Measurements from ENCODE around the gene SEC23IP.

DNA sequence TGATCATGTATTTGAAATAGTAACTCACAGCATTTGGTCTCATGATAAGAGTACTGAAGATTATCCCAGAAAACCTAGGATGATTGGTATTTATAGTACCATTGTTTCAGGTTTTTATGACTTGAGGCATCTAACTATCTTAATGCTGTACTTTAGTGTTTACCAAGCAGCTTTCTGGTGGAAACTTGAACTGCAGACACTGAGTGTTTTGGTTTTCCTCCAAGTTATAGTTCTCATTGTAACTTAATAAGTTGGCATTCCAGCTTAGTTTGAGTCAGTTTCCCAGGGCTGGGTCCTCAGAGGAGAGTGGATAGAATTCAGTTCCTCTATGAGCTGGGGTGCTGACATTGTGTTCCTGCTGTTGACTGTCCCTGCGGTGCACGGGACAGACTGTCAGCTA, 50.4 kb downstream of the SEC23IP start:
- TF ChIP-seq, protein P1, sequence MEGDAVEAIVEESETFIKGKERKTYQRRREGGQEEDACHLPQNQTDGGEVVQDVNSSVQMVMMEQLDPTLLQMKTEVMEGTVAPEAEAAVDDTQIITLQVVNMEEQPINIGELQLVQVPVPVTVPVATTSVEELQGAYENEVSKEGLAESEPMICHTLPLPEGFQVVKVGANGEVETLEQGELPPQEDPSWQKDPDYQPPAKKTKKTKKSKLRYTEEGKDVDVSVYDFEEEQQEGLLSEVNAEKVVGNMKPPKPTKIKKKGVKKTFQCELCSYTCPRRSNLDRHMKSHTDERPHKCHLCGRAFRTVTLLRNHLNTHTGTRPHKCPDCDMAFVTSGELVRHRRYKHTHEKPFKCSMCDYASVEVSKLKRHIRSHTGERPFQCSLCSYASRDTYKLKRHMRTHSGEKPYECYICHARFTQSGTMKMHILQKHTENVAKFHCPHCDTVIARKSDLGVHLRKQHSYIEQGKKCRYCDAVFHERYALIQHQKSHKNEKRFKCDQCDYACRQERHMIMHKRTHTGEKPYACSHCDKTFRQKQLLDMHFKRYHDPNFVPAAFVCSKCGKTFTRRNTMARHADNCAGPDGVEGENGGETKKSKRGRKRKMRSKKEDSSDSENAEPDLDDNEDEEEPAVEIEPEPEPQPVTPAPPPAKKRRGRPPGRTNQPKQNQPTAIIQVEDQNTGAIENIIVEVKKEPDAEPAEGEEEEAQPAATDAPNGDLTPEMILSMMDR (IDR thresholded peaks at IDR 0.05; ENCODE audit: low read depth, low read length): no peak
- no peak for TF ChIP-seq EZH2phosphoT487 (IDR thresholded peaks at IDR 0.05; ENCODE audit: low read depth)

Data from OCI-LY3 (cell line).